Measurements from ENCODE around the gene NGEF.

GRCh38 chr2:232884549-232885263 lies 128.3 kb downstream of the NGEF start:
- TF ChIP-seq CTCF (IDR thresholded peaks at IDR 0.05; ENCODE audit: insufficient read depth, low read depth, low read length): no peak
- TF ChIP-seq EZH2 (IDR thresholded peaks at IDR 0.05; ENCODE audit: insufficient read depth, low read length): no peak
